Measurements from ENCODE around the gene SMOC2. TPM values are rescaled to one million over a fixed set of nuclear protein-coding genes. Genes with fewer than 3 reads are reported as not detected.

Gene SMOC2
- total RNA-seq, 2 donors from 2014 or later = 17.8 to 167 TPM

- H3K4me1 ChIP-seq (replicated peaks) = no peaks in the 10 kb centered on the region
- no peak overlapping the region for H3K27ac ChIP-seq
- H3K4me3 ChIP-seq = no peak overlapping the region
- intact Hi-C loops (cut with DNase I) = no loop called here
- no peaks in the 10 kb centered on the region for H3K36me3 ChIP-seq
- no peak for DNase-seq (ENCODE audit: low spot score)
- no peaks in the 10 kb centered on the region for H3K27me3 ChIP-seq (replicated peaks; ENCODE audit: insufficient read depth)
- 92% methylated on average over 11 of the region's 11 CpGs for WGBS
- no peaks in the 10 kb centered on the region for H3K9me3 ChIP-seq
- TF ChIP-seq POLR2AphosphoS5 (IDR thresholded peaks at IDR 0.05) (no peak), POLR2A (IDR thresholded peaks at IDR 0.05) (no peak)
- TF ChIP-seq, protein P1, sequence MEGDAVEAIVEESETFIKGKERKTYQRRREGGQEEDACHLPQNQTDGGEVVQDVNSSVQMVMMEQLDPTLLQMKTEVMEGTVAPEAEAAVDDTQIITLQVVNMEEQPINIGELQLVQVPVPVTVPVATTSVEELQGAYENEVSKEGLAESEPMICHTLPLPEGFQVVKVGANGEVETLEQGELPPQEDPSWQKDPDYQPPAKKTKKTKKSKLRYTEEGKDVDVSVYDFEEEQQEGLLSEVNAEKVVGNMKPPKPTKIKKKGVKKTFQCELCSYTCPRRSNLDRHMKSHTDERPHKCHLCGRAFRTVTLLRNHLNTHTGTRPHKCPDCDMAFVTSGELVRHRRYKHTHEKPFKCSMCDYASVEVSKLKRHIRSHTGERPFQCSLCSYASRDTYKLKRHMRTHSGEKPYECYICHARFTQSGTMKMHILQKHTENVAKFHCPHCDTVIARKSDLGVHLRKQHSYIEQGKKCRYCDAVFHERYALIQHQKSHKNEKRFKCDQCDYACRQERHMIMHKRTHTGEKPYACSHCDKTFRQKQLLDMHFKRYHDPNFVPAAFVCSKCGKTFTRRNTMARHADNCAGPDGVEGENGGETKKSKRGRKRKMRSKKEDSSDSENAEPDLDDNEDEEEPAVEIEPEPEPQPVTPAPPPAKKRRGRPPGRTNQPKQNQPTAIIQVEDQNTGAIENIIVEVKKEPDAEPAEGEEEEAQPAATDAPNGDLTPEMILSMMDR (IDR thresholded peaks at IDR 0.05) = no peak
Observed at GRCh38 chr6:168448243-168448855, 7.4 kb downstream of the SMOC2 start.

DNA sequence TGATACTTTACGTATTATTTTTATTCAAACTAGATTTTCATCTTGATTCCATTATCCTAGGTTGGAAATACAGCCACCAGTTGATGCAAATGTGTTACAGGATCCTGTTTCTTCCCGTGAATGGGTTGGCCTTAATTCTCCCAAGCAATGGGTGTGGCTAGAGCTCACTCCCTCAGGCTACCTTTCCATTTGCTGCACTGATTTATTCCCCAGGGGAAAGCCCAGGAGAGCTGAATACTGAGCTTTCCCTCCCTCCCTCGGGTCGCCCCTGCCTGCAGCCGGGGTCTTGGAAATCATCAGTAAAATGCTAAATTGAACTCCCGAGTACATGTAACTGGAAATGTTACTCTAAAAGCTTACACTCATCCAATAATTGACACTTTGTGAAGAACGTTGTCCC lies 9.9 kb downstream of the SMOC2 start:
- 45% methylated on average over 7 of the region's 7 CpGs for WGBS
- Histone ChIP-seq H3K27ac (peak overlapping the region in 1 of 2 donors; percentile 7), H3K4me1 (replicated peaks) (no peaks in the 10 kb centered on the region), H3K4me3 (no peak overlapping the region), H3K36me3 (no peaks in the 10 kb centered on the region), H3K9me3 (no peaks in the 10 kb centered on the region), H3K27me3 (replicated peaks; ENCODE audit: insufficient read depth) (no peaks in the 10 kb centered on the region)
- no peak for DNase-seq (ENCODE audit: low spot score)
- TF ChIP-seq POLR2AphosphoS5 (IDR thresholded peaks at IDR 0.05) = no peak
- TF ChIP-seq, protein P1 (IDR thresholded peaks at IDR 0.05) = no peak
- intact Hi-C loops (cut with DNase I) = loop anchor here (5.0 kb wide), 1 partner anchor 86 kb away; no protein-coding TSS in a partner anchor

- TF ChIP-seq, protein P1 (IDR thresholded peaks at IDR 0.05) = peak in 1 of 4 experiments; percentile 41
- no peak for TF ChIP-seq POLR2AphosphoS5 (IDR thresholded peaks at IDR 0.05)
- TF ChIP-seq POLR2A (IDR thresholded peaks at IDR 0.05) = no peak
- Histone ChIP-seq H3K27me3 (replicated peaks; ENCODE audit: insufficient read depth) (no peaks in the 10 kb centered on the region), H3K9me3 (no peaks in the 10 kb centered on the region), H3K27ac (peak overlapping the region; percentile 7 to 35), H3K4me1 (replicated peaks) (no peaks in the 10 kb centered on the region), H3K36me3 (no peaks in the 10 kb centered on the region), H3K4me3 (no peak overlapping the region)
- WGBS = 26% methylated on average over 5 of the region's 5 CpGs
- intact Hi-C loops (cut with DNase I) = loop anchor here (5.0 kb wide), 1 partner anchor 85 kb away; no protein-coding TSS in a partner anchor
- no peak for DNase-seq (ENCODE audit: low spot score)
Observed at GRCh38 chr6:168451805-168452517, 11.0 kb downstream of the SMOC2 start.

DNA sequence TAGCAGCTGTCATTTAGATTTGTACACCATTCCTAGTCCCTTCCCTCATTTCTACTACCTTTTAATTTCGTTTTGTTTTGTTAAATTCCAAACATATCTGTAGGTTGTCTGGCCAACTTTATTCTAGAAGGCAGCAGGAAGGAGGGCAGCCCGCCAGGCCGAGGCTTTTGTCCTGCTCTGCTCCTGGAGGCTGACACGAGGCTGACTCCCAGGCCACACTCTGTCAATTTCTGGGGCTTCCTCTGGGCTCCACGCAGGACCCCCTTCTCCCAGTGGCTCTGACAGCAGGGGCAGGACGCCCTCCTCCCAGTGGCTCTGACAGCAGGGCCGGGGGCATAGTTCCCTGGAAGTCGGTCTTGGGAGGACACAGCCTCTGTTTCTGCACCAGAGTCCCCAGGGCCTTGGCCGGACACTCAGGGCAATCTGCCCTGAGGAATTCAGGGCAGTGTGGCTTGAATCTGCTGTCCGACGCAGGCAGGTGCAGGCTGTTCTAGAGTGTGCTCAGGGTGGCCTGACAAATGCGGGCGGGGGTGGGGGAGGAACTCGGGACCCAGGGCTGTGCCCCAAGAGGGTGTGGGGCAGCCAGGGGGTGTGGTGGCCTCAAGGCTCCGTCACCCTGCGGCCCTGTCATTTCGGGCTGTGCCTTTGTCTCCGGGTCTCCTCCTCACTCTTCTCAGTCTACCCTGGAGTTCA lies 11.8 kb downstream of the SMOC2 start:
- no peak overlapping the region for H3K4me3 ChIP-seq
- no peak for DNase-seq (ENCODE audit: low spot score)
- H3K27ac ChIP-seq = peak overlapping the region; percentile 7 to 35
- no peaks in the 10 kb centered on the region for H3K9me3 ChIP-seq
- TF ChIP-seq, protein P1 (IDR thresholded peaks at IDR 0.05) = no peak
- TF ChIP-seq POLR2A (IDR thresholded peaks at IDR 0.05) = no peak
- no peak for TF ChIP-seq POLR2AphosphoS5 (IDR thresholded peaks at IDR 0.05)
- intact Hi-C loops (cut with DNase I) = loop anchor here (5.0 kb wide), 1 partner anchor 84 kb away; no protein-coding TSS in a partner anchor
- no peaks in the 10 kb centered on the region for H3K27me3 ChIP-seq (replicated peaks; ENCODE audit: insufficient read depth)
- no peaks in the 10 kb centered on the region for H3K4me1 ChIP-seq (replicated peaks)
- H3K36me3 ChIP-seq = no peaks in the 10 kb centered on the region
- WGBS = 40% methylated on average over 18 of the region's 18 CpGs

Data from prostate gland (tissue), 2 donors.